Activated T-cell treated with anti-CD3 and anti-CD28 coated beads, Interleukin-2, amount 50 U/mL, for 24 hours (primary cell): ENCODE data around the gene CYSTM1.

Source experiments
- DNase-seq: peaks from one replicate; pipeline ENCODE4 v3.0.0-alpha.2; 2020
- H3K27ac Mint-ChIP-seq: 2 replicates; pipeline ENCODE4 v1.8.0; 2020; ENCODE audit warnings: mild to moderate bottlenecking, mixed read lengths
- H3K27me3 Mint-ChIP-seq: 2 replicates; pipeline ENCODE4 v1.8.0; 2020; ENCODE audit warnings: mixed read lengths
- H3K36me3 Mint-ChIP-seq: 2 replicates; pipeline ENCODE4 v1.8.0; 2020; ENCODE audit warnings: low read depth, mixed read lengths
- H3K4me1 Mint-ChIP-seq: 2 replicates; pipeline ENCODE4 v1.8.0; 2020; ENCODE audit warnings: low read depth, mixed read lengths
- H3K4me3 Mint-ChIP-seq: 2 replicates; pipeline ENCODE4 v1.8.0; 2020; ENCODE audit warnings: mild to moderate bottlenecking, moderate library complexity, mixed read lengths
- H3K9me3 Mint-ChIP-seq: 2 replicates; pipeline ENCODE4 v1.8.0; 2020; ENCODE audit warnings: mixed read lengths

Gene CYSTM1

GRCh38 chr5:140267201-140267540 lies 92.2 kb downstream of the CYSTM1 start:
- DNase-seq: no peak
- H3K27me3 Mint-ChIP-seq: no peaks in the 10 kb centered on the region
- H3K9me3 Mint-ChIP-seq: no peaks in the 10 kb centered on the region
- H3K4me1 Mint-ChIP-seq: peaks cover 39% of the 10 kb centered on the region
- H3K36me3 Mint-ChIP-seq: peaks cover 13% of the 10 kb centered on the region
- H3K4me3 Mint-ChIP-seq: peak overlapping the region; percentile 42
- peak overlapping the region; percentile 79 for H3K27ac Mint-ChIP-seq

DNA sequence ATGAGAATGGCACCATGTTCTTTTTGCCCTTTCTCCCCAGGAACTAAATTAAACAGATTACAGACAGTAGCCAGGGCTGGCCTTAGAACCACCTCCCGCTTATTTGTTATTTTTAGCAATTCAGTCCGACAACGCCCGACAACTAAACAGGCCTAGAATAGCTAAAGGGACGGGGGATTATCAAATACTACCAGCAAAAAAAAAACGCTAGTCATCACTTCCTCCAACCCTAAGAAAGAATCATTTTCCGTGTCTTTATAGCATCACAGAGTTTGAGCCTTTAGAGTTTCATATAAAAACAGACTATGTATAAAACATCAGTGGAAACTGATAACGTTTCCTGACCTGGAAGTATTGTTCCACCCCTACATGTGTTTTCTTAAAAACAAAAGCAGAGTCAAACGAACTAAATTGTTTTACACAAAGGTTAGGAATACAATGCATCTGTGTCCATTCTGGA lies 92.6 kb downstream of the CYSTM1 start:
- peak overlapping the region; percentile 42 for H3K4me3 Mint-ChIP-seq
- no peak for DNase-seq
- H3K36me3 Mint-ChIP-seq: peaks cover 12% of the 10 kb centered on the region
- H3K4me1 Mint-ChIP-seq: peaks cover 35% of the 10 kb centered on the region
- H3K9me3 Mint-ChIP-seq: no peaks in the 10 kb centered on the region
- no peaks in the 10 kb centered on the region for H3K27me3 Mint-ChIP-seq
- H3K27ac Mint-ChIP-seq: peak overlapping the region; percentile 79

GRCh38 chr5:140270008-140270407 lies 95.0 kb downstream of the CYSTM1 start:
- Mint-ChIP-seq H3K36me3 (peaks cover 23% of the 10 kb centered on the region), H3K27ac (no peak overlapping the region), H3K4me3 (no peak overlapping the region), H3K4me1 (peaks cover 41% of the 10 kb centered on the region), H3K9me3 (no peaks in the 10 kb centered on the region), H3K27me3 (no peaks in the 10 kb centered on the region)
- no peak for DNase-seq

- Mint-ChIP-seq H3K27ac (no peak overlapping the region), H3K27me3 (no peaks in the 10 kb centered on the region), H3K4me1 (peaks cover 20% of the 10 kb centered on the region), H3K9me3 (no peaks in the 10 kb centered on the region), H3K36me3 (peaks cover 43% of the 10 kb centered on the region), H3K4me3 (no peak overlapping the region)
- DNase-seq: no peak
These were observed 98.5 kb downstream of the CYSTM1 start for GRCh38 chr5:140273401-140273877.

DNA sequence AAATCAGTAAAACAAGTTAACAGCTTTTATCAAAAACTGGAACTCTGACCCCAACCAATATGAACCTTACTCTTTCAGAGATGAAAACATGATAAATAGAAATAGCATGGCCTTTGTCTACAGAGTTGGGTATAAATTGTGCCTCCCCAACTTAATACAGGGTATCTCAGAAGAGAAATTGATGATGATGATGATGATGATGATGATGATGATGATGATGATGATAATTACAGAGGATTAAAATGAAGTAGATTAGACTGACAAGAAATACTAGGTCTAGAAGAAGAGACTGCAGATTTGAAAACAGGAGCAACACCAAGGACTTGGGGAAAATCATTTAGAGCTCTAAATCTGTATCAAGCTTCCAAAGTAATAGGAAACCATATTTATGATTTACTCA lies 100.8 kb downstream of the CYSTM1 start:
- H3K27ac Mint-ChIP-seq: no peak overlapping the region
- H3K4me3 Mint-ChIP-seq: no peak overlapping the region
- no peaks in the 10 kb centered on the region for H3K9me3 Mint-ChIP-seq
- H3K27me3 Mint-ChIP-seq: no peaks in the 10 kb centered on the region
- H3K4me1 Mint-ChIP-seq: peaks cover 27% of the 10 kb centered on the region
- DNase-seq: no peak
- H3K36me3 Mint-ChIP-seq: peaks cover 55% of the 10 kb centered on the region

GRCh38 chr5:140282266-140282665 lies 107.3 kb downstream of the CYSTM1 start:
- H3K4me1 Mint-ChIP-seq: peaks cover 33% of the 10 kb centered on the region
- no peak for DNase-seq
- H3K27ac Mint-ChIP-seq: no peak overlapping the region
- no peak overlapping the region for H3K4me3 Mint-ChIP-seq
- H3K36me3 Mint-ChIP-seq: peaks cover 26% of the 10 kb centered on the region
- no peaks in the 10 kb centered on the region for H3K27me3 Mint-ChIP-seq
- no peaks in the 10 kb centered on the region for H3K9me3 Mint-ChIP-seq

DNA sequence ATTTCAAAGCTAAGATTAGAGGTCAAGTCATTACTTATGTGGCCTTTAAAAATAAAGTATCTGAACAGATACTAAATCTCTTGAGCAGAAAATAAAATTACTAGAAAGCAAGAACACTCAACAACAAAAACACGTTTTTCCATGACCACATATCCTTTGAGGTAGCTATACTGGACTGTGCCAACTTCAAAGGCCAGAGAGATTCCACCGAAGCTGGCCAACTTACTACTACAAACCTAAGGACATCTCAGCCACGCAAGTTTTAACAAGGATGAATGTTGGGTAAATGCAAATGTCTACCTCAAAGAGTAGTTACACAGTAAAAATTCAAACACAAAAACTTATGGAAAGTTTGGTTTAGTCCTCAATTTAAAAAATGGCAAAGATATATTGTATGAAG lies 109.0 kb downstream of the CYSTM1 start:
- Mint-ChIP-seq H3K36me3 (peaks cover 14% of the 10 kb centered on the region), H3K4me1 (peaks cover 34% of the 10 kb centered on the region), H3K27ac (no peak overlapping the region), H3K27me3 (no peaks in the 10 kb centered on the region), H3K4me3 (no peak overlapping the region), H3K9me3 (no peaks in the 10 kb centered on the region)
- no peak for DNase-seq

- DNase-seq: no peak
- H3K4me3 Mint-ChIP-seq: no peak overlapping the region
- no peaks in the 10 kb centered on the region for H3K9me3 Mint-ChIP-seq
- peaks cover 46% of the 10 kb centered on the region for H3K4me1 Mint-ChIP-seq
- no peaks in the 10 kb centered on the region for H3K27me3 Mint-ChIP-seq
- H3K36me3 Mint-ChIP-seq: peaks cover under 1% of the 10 kb centered on the region
- H3K27ac Mint-ChIP-seq: no peak overlapping the region
These were observed 111.4 kb downstream of the CYSTM1 start for GRCh38 chr5:140286424-140286823.

DNA sequence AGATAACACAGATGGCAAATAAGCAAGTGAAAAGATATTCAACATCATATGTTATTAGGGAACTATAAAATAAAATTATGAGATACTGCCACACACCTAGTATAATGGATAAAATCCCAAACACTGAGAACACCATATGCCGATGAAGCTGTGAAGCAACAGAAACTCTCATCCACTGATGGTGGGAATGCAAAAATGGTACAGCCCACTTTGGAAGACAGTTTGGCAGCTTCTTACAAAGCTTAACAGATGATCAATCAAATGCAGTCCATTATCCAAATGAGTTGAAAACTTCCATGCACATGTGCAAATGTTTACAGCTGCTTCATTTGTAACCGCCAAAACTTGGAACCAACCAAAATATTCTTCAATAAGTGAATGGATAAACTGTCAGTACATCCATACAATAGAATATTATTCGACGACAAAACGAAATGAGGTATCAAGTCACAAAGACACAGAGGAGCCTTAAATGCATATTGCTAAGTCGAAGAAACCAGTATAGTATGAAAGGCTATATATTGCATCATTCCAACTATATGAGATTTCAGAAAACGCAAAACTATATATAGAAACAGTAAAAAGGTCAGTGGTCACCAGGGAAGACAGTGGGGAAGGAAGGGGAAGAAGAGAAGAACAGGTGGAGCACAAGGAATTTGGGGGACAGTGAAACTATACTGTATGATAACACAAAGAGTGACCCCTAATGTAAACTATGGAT lies 113.0 kb downstream of the CYSTM1 start:
- DNase-seq: no peak
- Mint-ChIP-seq H3K27me3 (no peaks in the 10 kb centered on the region), H3K36me3 (peaks cover 5% of the 10 kb centered on the region), H3K4me1 (peaks cover 49% of the 10 kb centered on the region), H3K9me3 (no peaks in the 10 kb centered on the region), H3K4me3 (no peak overlapping the region), H3K27ac (no peak overlapping the region)

DNA sequence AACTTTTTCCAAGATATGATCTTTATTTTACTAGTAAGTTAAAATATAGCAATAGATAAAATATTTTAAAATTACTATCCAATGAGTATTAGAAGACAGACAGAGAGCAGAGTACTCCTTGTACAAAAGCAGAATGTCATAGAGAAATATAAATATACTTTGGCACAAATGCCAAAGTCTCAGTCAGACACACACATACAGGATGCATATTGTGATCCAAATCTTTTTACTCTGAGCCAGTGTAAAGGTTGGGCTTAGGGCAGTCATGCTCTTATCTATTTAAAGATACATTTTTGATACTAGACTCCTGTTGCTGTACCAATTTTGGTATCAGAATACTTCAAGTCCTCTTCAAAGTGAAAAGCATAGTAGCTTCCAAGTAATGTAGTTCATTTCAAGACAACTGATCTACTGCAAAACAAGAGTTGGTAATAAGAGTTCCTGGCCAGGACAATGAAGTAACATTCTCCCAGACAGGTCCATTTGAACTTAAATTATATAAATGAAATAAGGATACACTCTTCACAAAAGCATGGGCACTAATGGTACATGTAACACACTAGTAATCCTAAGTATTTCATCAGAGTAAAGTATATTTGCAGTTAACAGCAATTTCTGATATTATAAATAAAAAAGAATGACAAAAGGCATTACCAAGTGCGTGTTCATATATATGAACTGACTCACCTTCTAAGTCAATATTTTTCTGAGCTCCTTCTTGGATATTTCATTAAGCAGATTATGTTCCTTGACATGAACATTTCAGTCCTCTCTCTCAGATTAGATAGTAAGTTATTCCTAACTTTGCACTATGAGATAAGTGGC lies 117.4 kb downstream of the CYSTM1 start:
- Mint-ChIP-seq H3K4me1 (peaks cover 67% of the 10 kb centered on the region), H3K36me3 (peaks cover 18% of the 10 kb centered on the region), H3K27ac (no peak overlapping the region), H3K9me3 (no peaks in the 10 kb centered on the region), H3K27me3 (no peaks in the 10 kb centered on the region), H3K4me3 (no peak overlapping the region)
- DNase-seq: no peak
